Lung (tissue), 12 donors: ENCODE measurements around the gene WNT4. TPM values are rescaled to one million over a fixed set of nuclear protein-coding genes. Genes with fewer than 3 reads are reported as not detected.

Source experiments
- ATAC-seq: fragments of 200-7000 bp; cut with Tn5 transposase; one replicate; pipeline ENCODE4 v1.9.1; 2020; ENCODE audit warnings: moderate number of reproducible peaks; ENCODE audit not compliant: insufficient read depth, low FRiP score
- DNase-seq, 3 donors: peaks; one replicate each; pipeline ENCODE4 v3.0.0-alpha.2; 2013 to 2017
- H3K27ac ChIP-seq, 2 donors: one replicate each; pipeline ENCODE4 v1.5.1; 2013; ENCODE audit warnings: mild to moderate bottlenecking in 2 of 2, moderate library complexity in 2 of 2, control low read depth in 1 of 2, inconsistent platforms in 1 of 2, low read depth in 1 of 2, low read length in 1 of 2
- H3K27me3 ChIP-seq, 3 donors: one replicate each; pipeline ENCODE4 v1.5.1; 2013; ENCODE audit warnings: low read length in 2 of 3; ENCODE audit not compliant: control insufficient read depth in 3 of 3, insufficient read depth in 3 of 3
- H3K36me3 ChIP-seq, 4 donors: one replicate each; pipeline ENCODE4 v1.5.1; 2013; ENCODE audit warnings: low read length in 4 of 4, mild to moderate bottlenecking in 1 of 4, moderate library complexity in 1 of 4; ENCODE audit not compliant: control insufficient read depth in 4 of 4, insufficient read depth in 4 of 4
- H3K4me1 ChIP-seq, 5 donors: one replicate each; pipeline ENCODE4 v1.5.1; 2013; ENCODE audit warnings: low read length in 5 of 5, mild to moderate bottlenecking in 2 of 5, moderate library complexity in 1 of 5; ENCODE audit not compliant: control insufficient read depth in 5 of 5, insufficient read depth in 5 of 5
- H3K4me3 ChIP-seq: one replicate; pipeline ENCODE4 v1.5.1; 2013; ENCODE audit warnings: mild to moderate bottlenecking, control low read depth, moderate library complexity
- H3K9ac ChIP-seq, 2 donors: one replicate each; pipeline ENCODE4 v1.5.1; 2013; ENCODE audit warnings: low read length in 2 of 2, control low read depth in 1 of 2; ENCODE audit not compliant: insufficient read depth in 1 of 2
- H3K9me3 ChIP-seq, 4 donors: one replicate each; pipeline ENCODE4 v1.5.1; 2013; ENCODE audit warnings: low read length in 3 of 4, mild to moderate bottlenecking in 1 of 4, moderate library complexity in 1 of 4; ENCODE audit not compliant: control insufficient read depth in 4 of 4, insufficient read depth in 3 of 4
- CTCF ChIP-seq: IDR thresholded peaks from 2 replicates; pipeline ENCODE4 v1.5.1; 2012; ENCODE audit warnings: mild to moderate bottlenecking; ENCODE audit errors: control extremely low read depth, extremely low read depth
- WGBS, 2 donors: extraction: QIAGEN DNeasy Blood & Tissue Kit; methylation state at CpG; one replicate each; pipeline ENCODE4 v1.1.7; 2013; 5-methylcytosine and 5-hydroxymethylcytosine counted together
- polyA plus RNA-seq, 2 donors: library from polyadenylated mRNA; stranded (reverse); fragments of 200-250 nt; gene quantifications; one replicate each; pipeline ENCODE4 v1.2.1, GENCODE V29; 2013
- total RNA-seq, 2 donors: library from RNA; depleted of rRNA in 1 of 2; stranded (reverse); fragments of >200 nt in 1 of 2; gene quantifications; one replicate each; pipeline ENCODE4 v1.2.1, GENCODE V29; 2014 to 2021
- donor health status: control.
- donor health status: control.
- donor health status: Bipolar disorder and iron deficiency.
- donor health status: healthy.
- donor health status: DM: yes; HTN: yes; CAD: no.

WNT4 gene
- total and polyA plus RNA-seq, 4 donors = 0.94 to 4.2 (median 2.2) TPM

- H3K27me3 ChIP-seq = no peaks in the 10 kb centered on the region
- H3K9me3 ChIP-seq = no peaks in the 10 kb centered on the region
- 91 to 94% methylated on average over 6 of the region's 6 CpGs for WGBS, 2 donors
- H3K27ac ChIP-seq = no peak overlapping the region
- H3K4me3 ChIP-seq = no peak overlapping the region
- DNase-seq = no peak
- no peak overlapping the region for H3K9ac ChIP-seq
- peaks cover 0 to 2% (median 0%) of the 10 kb centered on the region in 4 donors for H3K36me3 ChIP-seq
- H3K4me1 ChIP-seq = peaks cover 0 to 4% (median 0%) of the 10 kb centered on the region in 5 donors
- no peak for ATAC-seq
- no peak for TF ChIP-seq CTCF
These were observed 15.6 kb downstream of the WNT4 start for GRCh38 chr1:22127248-22127647.

GRCh38 chr1:22126531-22126930 is 16.4 kb downstream of the WNT4 start:
- no peak for TF ChIP-seq CTCF
- no peaks in the 10 kb centered on the region for H3K27me3 ChIP-seq
- no peak overlapping the region for H3K9ac ChIP-seq
- H3K4me1 ChIP-seq = peaks cover 0 to 4% (median 0%) of the 10 kb centered on the region in 5 donors
- no peak for DNase-seq
- H3K27ac ChIP-seq = no peak overlapping the region
- no peaks in the 10 kb centered on the region for H3K9me3 ChIP-seq
- WGBS, 2 donors = 88 to 92% methylated on average over 12 of the region's 12 CpGs
- H3K36me3 ChIP-seq = peaks cover 0 to 2% (median 0%) of the 10 kb centered on the region in 4 donors
- ATAC-seq = no peak
- no peak overlapping the region for H3K4me3 ChIP-seq

- WGBS, 2 donors = 95 to 96% methylated on average over 8 of the region's 8 CpGs
- no peak for DNase-seq
These were observed 18.2 kb downstream of the WNT4 start for GRCh38 chr1:22124592-22125229.

More at GRCh38 chr1:22124592-22125229, 18.2 kb downstream of the WNT4 start:
- no peak overlapping the region for H3K9ac ChIP-seq
- no peak for ATAC-seq
- H3K27me3 ChIP-seq = no peaks in the 10 kb centered on the region
- no peak for TF ChIP-seq CTCF
- no peak overlapping the region for H3K27ac ChIP-seq
- no peaks in the 10 kb centered on the region for H3K9me3 ChIP-seq
- no peak overlapping the region for H3K4me3 ChIP-seq
- H3K4me1 ChIP-seq = peaks cover 0 to 4% (median 0%) of the 10 kb centered on the region in 5 donors
- H3K36me3 ChIP-seq = peaks cover 0 to 9% (median 0%) of the 10 kb centered on the region in 4 donors
